Thyroid gland (tissue), 4 donors: Measurements from ENCODE around the gene RNF2.

Source experiments
- POLR2A ChIP-seq, 2 donors: fragments of 450-650 bp; IDR thresholded peaks; one replicate each; pipeline ENCODE4 v1.6.1; 2017; ENCODE audit warnings: antibody characterized with exemption in 2 of 2, mild to moderate bottlenecking in 2 of 2, moderate library complexity in 1 of 2
- TF ChIP-seq, protein P1 (sequence below), 6 experiments: fragments of 200-600 bp in 3 of 6; fragments of 450-650 bp in 3 of 6; sonication (generic) in 3 of 6; IDR thresholded peaks; one replicate each; pipeline ENCODE4 v1.5.1; 2016 to 2019; ENCODE audit warnings: antibody characterized with exemption in 6 of 6, mild to moderate bottlenecking in 2 of 6, inconsistent platforms in 1 of 6, moderate library complexity in 1 of 6

DNA sequence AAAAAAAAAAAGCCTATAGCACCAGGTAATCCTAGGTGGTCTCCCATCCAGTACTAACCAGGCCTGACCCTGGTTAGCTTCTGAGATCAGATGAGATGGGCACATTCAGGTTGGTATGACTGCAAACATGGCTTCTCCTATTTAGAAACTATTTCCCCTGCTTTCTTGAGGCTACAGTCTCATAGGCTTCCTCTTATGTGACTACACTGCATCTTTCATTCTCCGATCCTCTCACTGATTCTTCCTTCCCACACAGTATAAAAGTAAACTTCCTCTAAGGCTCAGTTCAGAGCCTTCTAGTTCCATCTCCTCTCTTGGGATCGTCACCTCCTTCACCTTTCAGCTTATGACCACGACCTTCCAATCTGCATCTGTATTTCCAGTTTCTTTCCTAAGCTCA, 30.4 kb upstream of the RNF2 start:
- TF ChIP-seq, protein P1, sequence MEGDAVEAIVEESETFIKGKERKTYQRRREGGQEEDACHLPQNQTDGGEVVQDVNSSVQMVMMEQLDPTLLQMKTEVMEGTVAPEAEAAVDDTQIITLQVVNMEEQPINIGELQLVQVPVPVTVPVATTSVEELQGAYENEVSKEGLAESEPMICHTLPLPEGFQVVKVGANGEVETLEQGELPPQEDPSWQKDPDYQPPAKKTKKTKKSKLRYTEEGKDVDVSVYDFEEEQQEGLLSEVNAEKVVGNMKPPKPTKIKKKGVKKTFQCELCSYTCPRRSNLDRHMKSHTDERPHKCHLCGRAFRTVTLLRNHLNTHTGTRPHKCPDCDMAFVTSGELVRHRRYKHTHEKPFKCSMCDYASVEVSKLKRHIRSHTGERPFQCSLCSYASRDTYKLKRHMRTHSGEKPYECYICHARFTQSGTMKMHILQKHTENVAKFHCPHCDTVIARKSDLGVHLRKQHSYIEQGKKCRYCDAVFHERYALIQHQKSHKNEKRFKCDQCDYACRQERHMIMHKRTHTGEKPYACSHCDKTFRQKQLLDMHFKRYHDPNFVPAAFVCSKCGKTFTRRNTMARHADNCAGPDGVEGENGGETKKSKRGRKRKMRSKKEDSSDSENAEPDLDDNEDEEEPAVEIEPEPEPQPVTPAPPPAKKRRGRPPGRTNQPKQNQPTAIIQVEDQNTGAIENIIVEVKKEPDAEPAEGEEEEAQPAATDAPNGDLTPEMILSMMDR (IDR thresholded peaks at IDR 0.05): no peak
- TF ChIP-seq POLR2A (IDR thresholded peaks at IDR 0.05): no peak
